Type B pancreatic cell (in vitro differentiated cells): ENCODE results near the gene MYEF2. TPM values are rescaled to one million over a fixed set of nuclear protein-coding genes. Genes with fewer than 3 reads are reported as not detected.

ENCODE experiments used
- DNase-seq: peaks from one replicate; pipeline ENCODE4 v3.0.0; 2021; ENCODE audit warnings: mixed read lengths; ENCODE audit not compliant: unreplicated experiment; ENCODE audit errors: extremely low spot score
- H3K27ac Mint-ChIP-seq: 2 replicates; pipeline ENCODE4 v1.8.0; 2021; ENCODE audit warnings: mild to moderate bottlenecking, mixed read lengths
- H3K27me3 Mint-ChIP-seq: 2 replicates; pipeline ENCODE4 v1.8.0; 2021; ENCODE audit warnings: mixed read lengths
- H3K36me3 Mint-ChIP-seq: 2 replicates; pipeline ENCODE4 v1.8.0; 2021; ENCODE audit warnings: mixed read lengths
- H3K4me1 Mint-ChIP-seq: one replicate; pipeline ENCODE4 v1.8.0; 2021; ENCODE audit warnings: mixed read lengths; ENCODE audit not compliant: unreplicated experiment
- H3K4me3 Mint-ChIP-seq: 2 replicates; pipeline ENCODE4 v1.8.0; 2021; ENCODE audit warnings: mild to moderate bottlenecking, mixed read lengths
- H3K9me3 Mint-ChIP-seq: 2 replicates; pipeline ENCODE4 v1.8.0; 2021; ENCODE audit warnings: mixed read lengths
- CTCF ChIP-seq: fragments of 200-600 bp; sonication (generic); conservative IDR thresholded peaks from 2 replicates; pipeline ENCODE4 v1.5.0; 2021; ENCODE audit warnings: antibody characterized with exemption, mild to moderate bottlenecking
- total RNA-seq: library from RNA; stranded (reverse); gene quantifications from 2 replicates; pipeline ENCODE4 v1.2.1, GENCODE V29; 2021; ENCODE audit warnings: low replicate concordance

MYEF2 gene
- total RNA-seq, 1 donor from 2014 or later: 50.4 TPM

GRCh38 chr15:48089702-48090101 is 88.4 kb downstream of the MYEF2 start:
- Mint-ChIP-seq H3K9me3 (no peaks in the 10 kb centered on the region), H3K4me1 (peaks cover 20% of the 10 kb centered on the region), H3K27me3 (peaks cover 4% of the 10 kb centered on the region), H3K36me3 (no peaks in the 10 kb centered on the region), H3K4me3 (no peak overlapping the region), H3K27ac (no peak overlapping the region)
- TF ChIP-seq CTCF: no peak
- DNase-seq: no peak

- no peak for DNase-seq
These were observed 90.3 kb downstream of the MYEF2 start for GRCh38 chr15:48087844-48088243.

DNA sequence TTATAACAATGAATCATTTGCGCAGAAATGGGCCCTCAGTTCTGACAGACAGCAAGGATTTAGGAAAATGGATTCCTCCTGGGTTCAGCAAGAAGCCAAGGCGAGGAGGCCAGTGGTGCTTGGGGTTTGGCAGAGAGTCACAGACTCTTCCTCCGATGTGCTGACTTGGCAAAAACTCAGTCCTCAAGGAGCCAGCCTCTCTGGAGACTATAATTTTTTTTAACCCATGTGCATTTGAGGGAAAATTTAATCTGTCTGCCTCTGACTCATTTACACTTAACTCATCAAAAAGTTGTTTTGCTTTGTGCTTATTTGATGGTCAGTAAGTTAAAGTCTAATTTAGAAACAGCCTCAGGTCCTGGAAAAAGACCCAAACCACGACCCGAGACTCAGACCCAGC is 91.5 kb downstream of the MYEF2 start:
- peaks cover 18% of the 10 kb centered on the region for H3K4me1 Mint-ChIP-seq
- no peak overlapping the region for H3K4me3 Mint-ChIP-seq
- no peak overlapping the region for H3K27ac Mint-ChIP-seq
- DNase-seq: no peak
- H3K36me3 Mint-ChIP-seq: no peaks in the 10 kb centered on the region
- H3K27me3 Mint-ChIP-seq: peaks cover 4% of the 10 kb centered on the region
- TF ChIP-seq CTCF: no peak
- no peaks in the 10 kb centered on the region for H3K9me3 Mint-ChIP-seq

More at GRCh38 chr15:48087844-48088243, 90.3 kb downstream of the MYEF2 start:
- no peak overlapping the region for H3K4me3 Mint-ChIP-seq
- TF ChIP-seq CTCF: no peak
- no peaks in the 10 kb centered on the region for H3K36me3 Mint-ChIP-seq
- H3K4me1 Mint-ChIP-seq: peaks cover 20% of the 10 kb centered on the region
- H3K27me3 Mint-ChIP-seq: peaks cover 4% of the 10 kb centered on the region
- no peak overlapping the region for H3K27ac Mint-ChIP-seq
- H3K9me3 Mint-ChIP-seq: no peaks in the 10 kb centered on the region

GRCh38 chr15:48086133-48086532 is 92.0 kb downstream of the MYEF2 start:
- peaks cover 4% of the 10 kb centered on the region for H3K27me3 Mint-ChIP-seq

DNA sequence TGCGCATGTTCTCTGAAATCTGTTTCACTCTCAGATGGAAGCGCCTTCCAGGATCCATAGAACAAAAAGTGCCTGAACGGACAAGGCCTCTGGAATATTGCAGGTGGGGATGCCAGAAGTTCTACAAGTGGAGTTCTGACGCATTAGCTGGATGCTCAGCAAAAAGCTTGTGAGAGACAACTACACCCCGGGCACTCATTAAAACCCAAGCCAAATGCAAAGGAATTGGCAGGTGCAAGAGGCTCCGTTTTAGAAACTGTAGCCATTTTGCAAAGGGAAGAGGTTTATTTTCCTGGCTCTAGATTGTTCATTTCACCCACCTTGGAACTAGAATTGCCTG is 92.5 kb downstream of the MYEF2 start:
- TF ChIP-seq CTCF: no peak
- Mint-ChIP-seq H3K27me3 (peaks cover 4% of the 10 kb centered on the region), H3K36me3 (no peaks in the 10 kb centered on the region), H3K9me3 (no peaks in the 10 kb centered on the region), H3K27ac (no peak overlapping the region), H3K4me1 (peaks cover 11% of the 10 kb centered on the region), H3K4me3 (no peak overlapping the region)
- no peak for DNase-seq

More at GRCh38 chr15:48086133-48086532, 92.0 kb downstream of the MYEF2 start:
- TF ChIP-seq CTCF: no peak
- H3K27ac Mint-ChIP-seq: no peak overlapping the region
- H3K9me3 Mint-ChIP-seq: no peaks in the 10 kb centered on the region
- peaks cover 14% of the 10 kb centered on the region for H3K4me1 Mint-ChIP-seq
- no peak for DNase-seq
- peak overlapping the region; percentile 21 for H3K4me3 Mint-ChIP-seq
- no peaks in the 10 kb centered on the region for H3K36me3 Mint-ChIP-seq
